Adipocyte (in vitro differentiated cells): ENCODE data around the gene WFS1.

Experiments
- DNase-seq: peaks from one replicate; pipeline ENCODE4 v3.0.0-alpha.2; 2015; ENCODE audit warnings: low read depth
- H3K27me3 ChIP-seq: replicated peaks from 2 replicates; pipeline ENCODE4 v1.7.0; 2013; ENCODE audit warnings: mild to moderate bottlenecking, low read length, moderate library complexity; ENCODE audit not compliant: control insufficient read depth, insufficient read depth
- H3K36me3 ChIP-seq: 2 replicates; pipeline ENCODE4 v1.7.0; 2013; ENCODE audit warnings: low read length, mild to moderate bottlenecking, moderate library complexity; ENCODE audit not compliant: control insufficient read depth, insufficient read depth, severe bottlenecking
- H3K4me1 ChIP-seq: 2 replicates; pipeline ENCODE4 v1.7.0; 2013; ENCODE audit warnings: mild to moderate bottlenecking, low read length, moderate library complexity; ENCODE audit not compliant: control insufficient read depth, insufficient read depth
- H3K4me3 ChIP-seq: 2 replicates; pipeline ENCODE4 v1.7.0; 2013; ENCODE audit warnings: mild to moderate bottlenecking, low read length, moderate library complexity
- H3K9ac ChIP-seq: 2 replicates; pipeline ENCODE4 v1.7.0; 2013; ENCODE audit warnings: mild to moderate bottlenecking, low read length, moderate library complexity
- H3K9me3 ChIP-seq: 2 replicates; pipeline ENCODE4 v1.7.0; 2013; ENCODE audit warnings: mild to moderate bottlenecking, low read length, moderate library complexity; ENCODE audit not compliant: control insufficient read depth

The WFS1 gene

GRCh38 chr4:6349896-6350603 is 80.4 kb downstream of the WFS1 start:
- Histone ChIP-seq H3K9ac (no peak overlapping the region), H3K27me3 (peaks cover 45% of the 10 kb centered on the region), H3K36me3 (no peaks in the 10 kb centered on the region), H3K4me3 (no peak overlapping the region), H3K4me1 (no peaks in the 10 kb centered on the region), H3K9me3 (no peaks in the 10 kb centered on the region)
- no peak for DNase-seq

GRCh38 chr4:6350646-6351045 is 81.0 kb downstream of the WFS1 start:
- H3K36me3 ChIP-seq = no peaks in the 10 kb centered on the region
- no peak for DNase-seq
- no peak overlapping the region for H3K4me3 ChIP-seq
- H3K4me1 ChIP-seq = no peaks in the 10 kb centered on the region
- H3K9me3 ChIP-seq = no peaks in the 10 kb centered on the region
- H3K9ac ChIP-seq = no peak overlapping the region
- peaks cover 45% of the 10 kb centered on the region for H3K27me3 ChIP-seq

GRCh38 chr4:6351246-6352000 is 81.8 kb downstream of the WFS1 start:
- no peak overlapping the region for H3K4me3 ChIP-seq
- no peak for DNase-seq
- H3K4me1 ChIP-seq = no peaks in the 10 kb centered on the region
- no peaks in the 10 kb centered on the region for H3K36me3 ChIP-seq
- no peak overlapping the region for H3K9ac ChIP-seq
- no peaks in the 10 kb centered on the region for H3K9me3 ChIP-seq
- peaks cover 42% of the 10 kb centered on the region for H3K27me3 ChIP-seq

- DNase-seq = no peak
- no peaks in the 10 kb centered on the region for H3K36me3 ChIP-seq
- no peaks in the 10 kb centered on the region for H3K4me1 ChIP-seq
- H3K4me3 ChIP-seq = no peak overlapping the region
- peaks cover 41% of the 10 kb centered on the region for H3K27me3 ChIP-seq
- no peak overlapping the region for H3K9ac ChIP-seq
- no peaks in the 10 kb centered on the region for H3K9me3 ChIP-seq
Observed at GRCh38 chr4:6352031-6352692, 82.5 kb downstream of the WFS1 start.
